Mesendoderm (in vitro differentiated cells): Measurements from ENCODE around the gene DCAF11.
A peak's percentile ranks its signal among the peaks of the same experiment; 100 is the strongest.

Experiments
- DNase-seq: peaks from one replicate; pipeline ENCODE4 v3.0.0; 2013
- H2AK5ac ChIP-seq: 2 replicates; pipeline ENCODE4 v1.6.1; 2013; ENCODE audit warnings: low read length, inconsistent platforms
- H2BK120ac ChIP-seq: 2 replicates; pipeline ENCODE4 v1.6.1; 2013; ENCODE audit warnings: low read depth, mild to moderate bottlenecking, low read length, moderate library complexity, mixed read lengths
- H2BK15ac ChIP-seq: replicated peaks from 2 replicates; pipeline ENCODE4 v1.6.1; 2013; ENCODE audit warnings: low read depth, mild to moderate bottlenecking, moderate library complexity
- H2BK5ac ChIP-seq: 2 replicates; pipeline ENCODE4 v1.6.1; 2013; ENCODE audit warnings: low read length, inconsistent platforms
- H3K18ac ChIP-seq: 2 replicates; pipeline ENCODE4 v1.6.1; 2013; ENCODE audit warnings: mild to moderate bottlenecking, low read length, mixed read lengths
- H3K23ac ChIP-seq: one replicate; pipeline ENCODE4 v1.6.1; 2013; ENCODE audit warnings: low read length
- H3K27ac ChIP-seq: 2 replicates; pipeline ENCODE4 v1.5.1; 2013; ENCODE audit warnings: low read depth, mild to moderate bottlenecking, inconsistent platforms, low read length, moderate library complexity
- H3K27me3 ChIP-seq: 2 replicates; pipeline ENCODE4 v1.6.1; 2013; ENCODE audit warnings: low read length, control low read depth, mild to moderate bottlenecking, inconsistent platforms; ENCODE audit not compliant: insufficient read depth, poor library complexity
- H3K36me3 ChIP-seq: 2 replicates; pipeline ENCODE4 v1.6.1; 2013; ENCODE audit warnings: low read length, inconsistent platforms; ENCODE audit not compliant: control insufficient read depth, insufficient read depth
- H3K4ac ChIP-seq: one replicate; pipeline ENCODE4 v1.6.1; 2013; ENCODE audit warnings: low read depth, mild to moderate bottlenecking, low read length, moderate library complexity
- H3K4me1 ChIP-seq: 2 replicates; pipeline ENCODE4 v1.6.1; 2013; ENCODE audit warnings: low read depth, low read length, inconsistent platforms; ENCODE audit not compliant: control insufficient read depth
- H3K4me2 ChIP-seq: 2 replicates; pipeline ENCODE4 v1.6.1; 2013; ENCODE audit warnings: low read length
- H3K4me3 ChIP-seq: 2 replicates; pipeline ENCODE4 v1.5.1; 2013; ENCODE audit warnings: mild to moderate bottlenecking, low read length
- H3K56ac ChIP-seq: one replicate; pipeline ENCODE4 v1.6.1; 2013; ENCODE audit warnings: low read length
- H3K79me1 ChIP-seq: 2 replicates; pipeline ENCODE4 v1.6.1; 2013; ENCODE audit warnings: low read length, inconsistent platforms
- H3K79me2 ChIP-seq: 2 replicates; pipeline ENCODE4 v1.6.1; 2013; ENCODE audit warnings: mild to moderate bottlenecking, low read length; ENCODE audit not compliant: control insufficient read depth, insufficient read depth
- H3K9ac ChIP-seq: 2 replicates; pipeline ENCODE4 v1.6.1; 2013; ENCODE audit warnings: low read length, inconsistent platforms
- H4K5ac ChIP-seq: one replicate; pipeline ENCODE4 v1.6.1; 2013; ENCODE audit warnings: low read length
- H4K8ac ChIP-seq: one replicate; pipeline ENCODE4 v1.6.1; 2013; ENCODE audit warnings: low read depth, mild to moderate bottlenecking, control low read depth, low read length, moderate library complexity
- WGBS: extraction: QIAGEN DNeasy Blood & Tissue Kit; methylation state at CpG from one replicate; pipeline ENCODE4 v1.1.7; 2013; ENCODE audit warnings: low lambda C conversion rate, missing lambda C conversion rate; ENCODE audit not compliant: insufficient coverage; ENCODE audit errors: extremely low coverage; 5-methylcytosine and 5-hydroxymethylcytosine counted together

DCAF11 gene

GRCh38 chr14:24077086-24077485 lies 37.5 kb upstream of the DCAF11 start:
- H2BK5ac ChIP-seq: no peak overlapping the region
- no peak overlapping the region for H3K4me2 ChIP-seq
- no peak overlapping the region for H4K5ac ChIP-seq
- no peak overlapping the region for H3K23ac ChIP-seq
- H4K8ac ChIP-seq: no peak overlapping the region
- H3K4me1 ChIP-seq: peaks cover 6% of the 10 kb centered on the region
- H3K79me2 ChIP-seq: no peaks in the 10 kb centered on the region
- H3K27me3 ChIP-seq: no peaks in the 10 kb centered on the region
- no peak overlapping the region for H3K4me3 ChIP-seq
- no peak overlapping the region for H2BK120ac ChIP-seq
- H2AK5ac ChIP-seq: no peak overlapping the region
- no peaks in the 10 kb centered on the region for H3K79me1 ChIP-seq
- H2BK15ac ChIP-seq: no peak overlapping the region
- no peak overlapping the region for H3K9ac ChIP-seq
- WGBS: no CpG with 5 or more reads among the region's 23 CpGs
- H3K36me3 ChIP-seq: no peaks in the 10 kb centered on the region
- H3K27ac ChIP-seq: no peak overlapping the region
- no peak for DNase-seq
- no peak overlapping the region for H3K18ac ChIP-seq
- no peak overlapping the region for H3K56ac ChIP-seq
- H3K4ac ChIP-seq: no peak overlapping the region

GRCh38 chr14:24078146-24078545 lies 36.4 kb upstream of the DCAF11 start:
- H4K8ac ChIP-seq: no peak overlapping the region
- H2AK5ac ChIP-seq: no peak overlapping the region
- H3K36me3 ChIP-seq: no peaks in the 10 kb centered on the region
- H2BK120ac ChIP-seq: no peak overlapping the region
- H4K5ac ChIP-seq: no peak overlapping the region
- no peak overlapping the region for H2BK5ac ChIP-seq
- no peak overlapping the region for H3K23ac ChIP-seq
- H3K9ac ChIP-seq: no peak overlapping the region
- no peaks in the 10 kb centered on the region for H3K79me1 ChIP-seq
- no peak overlapping the region for H3K56ac ChIP-seq
- no peak overlapping the region for H3K27ac ChIP-seq
- no peaks in the 10 kb centered on the region for H3K79me2 ChIP-seq
- no peak overlapping the region for H3K4ac ChIP-seq
- H2BK15ac ChIP-seq: no peak overlapping the region
- H3K4me2 ChIP-seq: no peak overlapping the region
- peaks cover 9% of the 10 kb centered on the region for H3K4me1 ChIP-seq
- no peaks in the 10 kb centered on the region for H3K27me3 ChIP-seq
- no CpG with 5 or more reads among the region's 3 CpGs for WGBS
- DNase-seq: peak; percentile 18
- no peak overlapping the region for H3K4me3 ChIP-seq
- H3K18ac ChIP-seq: no peak overlapping the region

GRCh38 chr14:24079491-24080141 lies 35.0 kb upstream of the DCAF11 start:
- Histone ChIP-seq H3K56ac (no peak overlapping the region), H2BK5ac (no peak overlapping the region), H2BK15ac (no peak overlapping the region), H2BK120ac (no peak overlapping the region), H2AK5ac (no peak overlapping the region), H4K8ac (no peak overlapping the region), H3K23ac (no peak overlapping the region), H3K4me2 (no peak overlapping the region), H3K27me3 (no peaks in the 10 kb centered on the region), H3K9ac (no peak overlapping the region), H4K5ac (no peak overlapping the region), H3K4ac (no peak overlapping the region), H3K79me1 (no peaks in the 10 kb centered on the region), H3K4me3 (no peak overlapping the region), H3K18ac (no peak overlapping the region), H3K36me3 (no peaks in the 10 kb centered on the region), H3K4me1 (peaks cover 9% of the 10 kb centered on the region), H3K79me2 (no peaks in the 10 kb centered on the region), H3K27ac (no peak overlapping the region)
- WGBS: no CpG with 5 or more reads among the region's 9 CpGs
- peak; percentile 81 for DNase-seq

DNA sequence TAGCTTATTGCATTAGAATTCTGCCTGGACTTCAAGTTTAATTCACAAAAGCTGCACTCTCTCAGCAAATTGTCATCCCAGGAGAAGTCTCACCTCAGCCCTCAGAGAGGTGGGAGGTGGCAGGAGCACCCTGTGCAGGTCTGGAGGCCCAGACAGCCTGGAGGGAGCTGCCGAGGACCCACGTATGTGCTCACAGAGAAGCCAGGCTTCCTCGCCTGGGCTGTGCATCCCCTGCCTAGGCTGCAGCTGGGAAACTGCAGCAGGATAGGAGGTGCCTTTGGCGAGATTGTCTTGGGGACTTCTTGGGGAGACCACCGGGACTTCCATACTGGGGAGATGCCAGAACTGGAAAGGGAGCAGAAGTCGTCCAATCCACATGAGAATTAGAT lies 34.4 kb upstream of the DCAF11 start:
- no peak overlapping the region for H3K4ac ChIP-seq
- no peaks in the 10 kb centered on the region for H3K27me3 ChIP-seq
- no peaks in the 10 kb centered on the region for H3K79me1 ChIP-seq
- H4K8ac ChIP-seq: no peak overlapping the region
- H3K23ac ChIP-seq: no peak overlapping the region
- H3K79me2 ChIP-seq: no peaks in the 10 kb centered on the region
- H2BK5ac ChIP-seq: no peak overlapping the region
- no peak overlapping the region for H2BK15ac ChIP-seq
- DNase-seq: no peak
- no peaks in the 10 kb centered on the region for H3K36me3 ChIP-seq
- no peak overlapping the region for H3K4me2 ChIP-seq
- no peak overlapping the region for H2AK5ac ChIP-seq
- peaks cover 9% of the 10 kb centered on the region for H3K4me1 ChIP-seq
- no peak overlapping the region for H3K9ac ChIP-seq
- H3K27ac ChIP-seq: no peak overlapping the region
- H2BK120ac ChIP-seq: no peak overlapping the region
- H3K18ac ChIP-seq: no peak overlapping the region
- H4K5ac ChIP-seq: no peak overlapping the region
- no peak overlapping the region for H3K4me3 ChIP-seq
- no CpG with 5 or more reads among the region's 6 CpGs for WGBS
- H3K56ac ChIP-seq: no peak overlapping the region

GRCh38 chr14:24080888-24081738 lies 33.5 kb upstream of the DCAF11 start:
- H3K36me3 ChIP-seq: no peaks in the 10 kb centered on the region
- H3K79me2 ChIP-seq: no peaks in the 10 kb centered on the region
- H2BK120ac ChIP-seq: no peak overlapping the region
- H3K79me1 ChIP-seq: no peaks in the 10 kb centered on the region
- no CpG with 5 or more reads among the region's 74 CpGs for WGBS
- no peak overlapping the region for H3K27ac ChIP-seq
- DNase-seq: peak; percentile 63
- H2BK5ac ChIP-seq: no peak overlapping the region
- peak overlapping the region; percentile 44 for H3K4ac ChIP-seq
- no peak overlapping the region for H3K23ac ChIP-seq
- H3K9ac ChIP-seq: peak overlapping the region; percentile 81
- peaks cover 9% of the 10 kb centered on the region for H3K4me1 ChIP-seq
- H3K4me2 ChIP-seq: peak overlapping the region; percentile 85
- H3K4me3 ChIP-seq: peak overlapping the region; percentile 48
- H2AK5ac ChIP-seq: no peak overlapping the region
- H2BK15ac ChIP-seq: no peak overlapping the region
- peak overlapping the region; percentile 92 for H3K56ac ChIP-seq
- H4K8ac ChIP-seq: no peak overlapping the region
- peak overlapping the region; percentile 43 for H3K18ac ChIP-seq
- no peak overlapping the region for H4K5ac ChIP-seq
- no peaks in the 10 kb centered on the region for H3K27me3 ChIP-seq
